Measurements from ENCODE around the gene GTPBP1. TPM values are rescaled to one million over a fixed set of nuclear protein-coding genes. Genes with fewer than 3 reads are reported as not detected.

The GTPBP1 gene
- total RNA-seq, 2 experiments from 2014 or later: 71.8 to 73.9 TPM

DNA sequence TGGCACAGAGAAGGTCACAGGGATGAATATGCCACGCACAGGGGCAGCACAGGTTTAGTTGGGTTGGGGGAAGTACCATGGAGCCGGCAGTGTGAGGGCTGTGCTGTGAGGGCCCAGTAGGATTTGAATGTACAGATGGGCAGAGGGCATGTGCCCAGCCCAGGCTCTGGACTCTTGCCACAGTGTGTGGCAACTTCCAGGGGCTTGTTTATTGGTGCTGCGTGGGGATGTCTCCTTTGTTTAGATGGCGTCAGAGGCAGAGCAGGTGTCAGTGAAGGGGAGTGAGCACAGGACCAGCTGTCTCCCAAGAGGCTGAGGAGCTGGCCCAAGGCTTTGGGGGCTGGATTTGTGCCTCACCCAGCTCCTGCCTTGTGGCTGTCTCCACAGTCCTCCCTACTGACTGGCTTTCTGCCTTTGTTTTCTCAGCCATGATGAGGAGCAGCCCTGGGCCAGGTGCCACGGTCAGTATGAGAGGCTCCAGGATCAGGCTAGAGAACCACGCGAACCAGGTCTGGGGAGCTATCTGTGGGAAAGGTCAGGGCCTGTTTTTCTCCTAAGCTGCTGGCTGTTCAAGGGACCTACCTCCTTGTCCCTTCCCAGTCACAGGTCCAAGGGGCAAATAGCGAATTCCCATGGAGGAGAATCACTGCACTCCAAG is 28.1 kb downstream of the GTPBP1 start:
- Mint-ChIP-seq H3K4me1 (ENCODE audit: low read depth) (peaks cover 47% of the 10 kb centered on the region), H3K27me3 (ENCODE audit: low read depth) (no peaks in the 10 kb centered on the region)
- DNase-seq: no peak

DNA sequence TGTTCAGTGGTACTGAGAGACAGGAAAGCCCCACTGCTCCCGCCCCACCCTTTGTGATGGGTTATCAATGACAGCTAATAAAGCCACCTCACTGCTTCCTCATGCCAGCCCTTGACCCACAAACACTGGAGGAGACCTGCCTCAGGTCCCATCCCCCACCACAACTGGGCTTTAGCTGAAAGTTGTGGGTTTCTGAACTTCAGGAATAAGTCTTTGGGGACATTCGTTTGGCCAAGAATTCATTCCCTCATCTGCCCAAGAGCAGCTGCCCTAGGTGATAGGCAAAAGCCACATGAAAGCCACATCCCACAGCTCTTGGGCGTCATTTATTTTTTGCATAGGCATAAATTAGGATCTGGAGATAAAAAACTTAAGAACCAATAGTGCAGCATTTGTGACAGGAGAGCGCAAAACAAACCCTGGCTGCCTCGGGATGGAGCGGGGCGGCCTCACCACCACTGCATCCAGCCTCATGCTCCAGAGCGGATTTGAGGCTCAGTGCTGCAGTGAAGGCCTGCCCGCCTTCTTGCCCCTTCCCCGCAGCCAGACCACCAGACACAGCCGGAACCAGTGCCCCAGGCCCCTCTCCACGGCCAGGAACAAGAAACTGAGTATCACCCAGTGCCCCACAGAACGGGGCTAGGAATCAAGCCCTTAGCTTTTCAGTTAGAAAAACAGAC is 28.8 kb downstream of the GTPBP1 start:
- ChIA-PET POLR2A (interaction anchor here (1.0 to 16.4 kb wide), 6 partner anchors 9 to 28 kb away, joined by 4 to 307 read pairs (median 18); partner anchors contain the start of genes GTPBP1 and SUN2), CTCF (interaction anchor here (0.6 to 5.4 kb wide), 14 partner anchors 8 to 458 kb away, joined by 3 to 57 read pairs (median 8); partner anchors contain the start of genes GTPBP1 and NPTXR)
- no peaks in the 10 kb centered on the region for H3K9me3 Mint-ChIP-seq (ENCODE audit: insufficient read depth)
- peaks cover 52% of the 10 kb centered on the region for H3K4me1 Mint-ChIP-seq (ENCODE audit: low read depth)
- H3K36me3 Mint-ChIP-seq (ENCODE audit: low read depth): peaks cover 79% of the 10 kb centered on the region
- DNase-seq (no peak), ATAC-seq (no peak)
- H3K4me3 Mint-ChIP-seq: no peak overlapping the region
- peak overlapping the region; percentile 85 for H3K27ac Mint-ChIP-seq
- no peaks in the 10 kb centered on the region for H3K27me3 Mint-ChIP-seq (ENCODE audit: low read depth)

More for the DNA sequence above, 28.1 kb downstream of the GTPBP1 start:
- Mint-ChIP-seq H3K27ac (peak overlapping the region; percentile 85), H3K9me3 (ENCODE audit: insufficient read depth) (no peaks in the 10 kb centered on the region), H3K36me3 (ENCODE audit: low read depth) (peaks cover 77% of the 10 kb centered on the region), H3K4me3 (no peak overlapping the region)
- POLR2A ChIA-PET: interaction anchor here (0.9 to 16.4 kb wide), 7 partner anchors 9 to 35 kb away, joined by 3 to 307 read pairs (median 12); partner anchors contain the start of genes GTPBP1 and SUN2
- CTCF ChIA-PET: interaction anchor here (0.9 to 5.4 kb wide), 15 partner anchors 9 to 120 kb away, joined by 3 to 57 read pairs (median 5); partner anchors contain the start of genes GTPBP1 and NPTXR
- no peak for ATAC-seq

DNA sequence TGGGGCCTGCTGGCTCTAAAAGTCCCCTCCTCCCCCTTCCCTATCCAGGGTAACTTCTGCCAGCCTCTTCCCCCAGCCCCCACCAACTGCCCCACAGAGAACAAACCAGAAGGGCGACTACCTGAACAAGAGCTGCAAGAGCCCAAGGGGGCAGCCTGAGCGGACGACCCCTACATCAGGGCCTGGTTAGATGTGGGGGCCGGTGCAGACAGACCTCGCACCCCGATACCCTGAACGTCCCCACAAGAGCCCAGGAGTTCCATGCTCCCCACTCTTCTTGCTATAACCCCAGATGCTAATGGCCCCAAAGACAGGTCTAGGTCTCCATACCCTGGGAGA is 29.4 kb downstream of the GTPBP1 start:
- ChIA-PET POLR2A (interaction anchor here (1.0 to 16.4 kb wide), 7 partner anchors 8 to 37 kb away, joined by 3 to 307 read pairs (median 12); partner anchors contain the start of genes GTPBP1 and SUN2), CTCF (interaction anchor here (0.6 to 5.4 kb wide), 7 partner anchors 12 to 459 kb away, joined by 3 to 57 read pairs (median 5); no protein-coding TSS in a partner anchor)

DNA sequence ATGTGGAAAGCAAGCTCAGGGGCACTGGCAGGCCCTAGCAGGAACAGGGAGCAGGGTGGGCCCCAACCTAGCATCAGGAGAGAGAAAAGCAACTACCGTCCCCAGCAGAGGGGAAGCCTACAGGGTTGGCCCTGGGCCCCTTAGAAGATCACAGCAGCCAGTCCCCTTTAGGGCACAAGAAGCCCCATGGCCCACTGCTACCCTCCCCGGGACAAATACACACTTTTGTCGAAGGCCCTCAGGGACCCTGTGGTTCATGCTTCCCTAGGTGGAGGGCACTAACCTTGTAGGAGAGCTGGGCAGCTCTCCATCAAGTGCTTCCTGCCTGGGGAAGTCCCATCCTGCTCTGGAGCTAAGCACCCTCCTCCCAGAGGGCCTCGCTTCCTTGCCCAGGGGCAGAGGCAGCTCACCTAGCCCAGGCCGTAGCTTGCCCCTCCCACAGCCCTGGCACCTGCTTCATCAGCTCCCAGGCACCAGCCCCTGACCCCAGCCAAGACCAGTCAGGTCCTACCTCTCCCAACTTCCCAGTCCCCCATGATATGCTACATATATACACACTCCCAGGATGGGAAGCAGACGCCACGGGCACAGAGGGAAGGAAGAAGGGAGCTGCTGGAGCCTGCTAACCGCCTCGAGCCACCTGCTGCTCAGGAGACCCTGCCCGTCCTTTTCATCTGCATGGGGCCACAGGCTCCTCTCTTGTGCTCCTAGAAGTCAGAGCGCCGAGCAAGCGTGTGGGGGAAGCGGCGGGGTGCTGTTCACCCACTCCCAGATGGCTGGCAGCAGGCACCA is 29.9 kb downstream of the GTPBP1 start:
- Mint-ChIP-seq H3K4me1 (ENCODE audit: low read depth) (peaks cover 59% of the 10 kb centered on the region), H3K36me3 (ENCODE audit: low read depth) (peaks cover 80% of the 10 kb centered on the region), H3K27ac (peak overlapping the region; percentile 85), H3K9me3 (ENCODE audit: insufficient read depth) (no peaks in the 10 kb centered on the region), H3K27me3 (ENCODE audit: low read depth) (no peaks in the 10 kb centered on the region), H3K4me3 (no peak overlapping the region)
- CTCF ChIA-PET: interaction anchor here (1.5 to 5.4 kb wide), 4 partner anchors 12 to 30 kb away, joined by 3 to 57 read pairs (median 4); no protein-coding TSS in a partner anchor
- POLR2A ChIA-PET: interaction anchor here (1.0 to 16.4 kb wide), 7 partner anchors 7 to 38 kb away, joined by 3 to 307 read pairs (median 12); partner anchors contain the start of genes GTPBP1 and SUN2
- DNase-seq: no peak
- ATAC-seq: no peak

More for the DNA sequence above, 29.4 kb downstream of the GTPBP1 start:
- no peak for ATAC-seq
- no peak for DNase-seq
- H3K27me3 Mint-ChIP-seq (ENCODE audit: low read depth): no peaks in the 10 kb centered on the region
- no peaks in the 10 kb centered on the region for H3K9me3 Mint-ChIP-seq (ENCODE audit: insufficient read depth)
- peaks cover 57% of the 10 kb centered on the region for H3K4me1 Mint-ChIP-seq (ENCODE audit: low read depth)
- no peak overlapping the region for H3K4me3 Mint-ChIP-seq
- H3K27ac Mint-ChIP-seq: peak overlapping the region; percentile 85
- H3K36me3 Mint-ChIP-seq (ENCODE audit: low read depth): peaks cover 81% of the 10 kb centered on the region

DNA sequence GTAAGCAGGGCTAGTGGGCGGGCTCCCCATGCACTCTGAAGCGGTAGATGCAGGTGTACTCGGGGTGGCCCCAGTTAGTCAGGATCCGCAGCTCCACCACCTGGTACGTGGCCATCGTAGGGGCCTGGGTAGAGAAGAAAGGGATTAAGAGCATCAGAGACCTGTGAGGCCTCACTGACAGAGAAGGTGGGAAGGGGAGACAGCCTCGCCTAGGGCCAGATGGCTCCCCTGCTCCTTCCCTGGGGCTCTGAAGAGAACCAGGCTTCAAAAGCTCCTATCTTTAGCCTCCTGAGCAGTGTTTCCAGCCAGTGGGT is 30.5 kb downstream of the GTPBP1 start:
- peak overlapping the region; percentile 85 for H3K27ac Mint-ChIP-seq
- H3K4me3 Mint-ChIP-seq: no peak overlapping the region
- POLR2A ChIA-PET: interaction anchor here (1.4 to 16.4 kb wide), 5 partner anchors 12 to 38 kb away, joined by 3 to 307 read pairs (median 12); partner anchors contain the start of genes GTPBP1 and SUN2
- peaks cover 81% of the 10 kb centered on the region for H3K36me3 Mint-ChIP-seq (ENCODE audit: low read depth)
- CTCF ChIA-PET: interaction anchor here (5.4 kb wide), 1 partner anchor 13 kb away, joined by 57 read pairs; no protein-coding TSS in a partner anchor
- H3K9me3 Mint-ChIP-seq (ENCODE audit: insufficient read depth): no peaks in the 10 kb centered on the region
- H3K27me3 Mint-ChIP-seq (ENCODE audit: low read depth): no peaks in the 10 kb centered on the region
- H3K4me1 Mint-ChIP-seq (ENCODE audit: low read depth): peaks cover 65% of the 10 kb centered on the region
- DNase-seq (no peak), ATAC-seq (no peak)

DNA sequence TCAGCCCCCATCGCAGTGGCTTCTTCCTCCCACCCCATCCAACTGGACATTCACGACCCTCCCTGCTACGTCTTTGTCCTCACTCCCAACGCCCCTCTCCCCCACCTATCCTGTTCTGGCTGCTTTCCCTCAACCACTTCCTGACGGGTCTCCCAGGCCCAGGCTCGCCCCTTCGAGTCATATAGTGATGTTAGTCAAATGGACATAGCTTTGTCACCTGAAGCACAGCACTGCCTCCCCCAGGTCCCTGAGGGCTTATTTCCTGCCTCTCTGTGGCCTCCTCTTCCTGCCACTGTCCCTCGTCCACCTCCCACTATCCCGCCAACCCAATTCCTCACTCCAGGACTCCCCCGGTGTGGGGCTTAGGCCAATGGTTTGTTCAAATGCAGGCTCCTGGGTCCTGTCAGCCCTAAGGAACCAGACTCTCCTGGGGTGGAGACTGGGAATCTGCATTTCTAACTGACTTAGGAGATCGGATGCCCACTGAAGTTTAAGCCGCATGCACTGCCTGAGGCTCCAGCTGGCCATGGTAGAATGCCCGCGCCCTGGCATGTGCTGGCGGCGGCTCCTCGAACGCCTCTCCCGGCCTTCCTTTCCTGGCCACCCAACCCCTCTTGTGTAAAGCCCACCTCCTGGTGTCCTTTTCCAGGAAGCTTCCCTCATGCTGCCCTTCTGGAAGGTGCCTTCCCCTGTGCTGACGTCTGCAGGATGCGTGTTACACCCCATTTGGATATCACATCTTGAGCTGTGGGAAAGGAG is 31.7 kb downstream of the GTPBP1 start:
- ATAC-seq (no peak), DNase-seq (no peak)
- H3K27ac Mint-ChIP-seq: peak overlapping the region; percentile 85
- CTCF ChIA-PET: interaction anchor here (5.4 kb wide), 1 partner anchor 14 kb away, joined by 57 read pairs; no protein-coding TSS in a partner anchor
- H3K27me3 Mint-ChIP-seq (ENCODE audit: low read depth): no peaks in the 10 kb centered on the region
- H3K9me3 Mint-ChIP-seq (ENCODE audit: insufficient read depth): no peaks in the 10 kb centered on the region
- peaks cover 70% of the 10 kb centered on the region for H3K4me1 Mint-ChIP-seq (ENCODE audit: low read depth)
- POLR2A ChIA-PET: interaction anchor here (16.4 kb wide), 1 partner anchor 15 kb away, joined by 307 read pairs; the partner anchor contains the start of gene SUN2
- H3K4me3 Mint-ChIP-seq: no peak overlapping the region
- peaks cover 90% of the 10 kb centered on the region for H3K36me3 Mint-ChIP-seq (ENCODE audit: low read depth)

DNA sequence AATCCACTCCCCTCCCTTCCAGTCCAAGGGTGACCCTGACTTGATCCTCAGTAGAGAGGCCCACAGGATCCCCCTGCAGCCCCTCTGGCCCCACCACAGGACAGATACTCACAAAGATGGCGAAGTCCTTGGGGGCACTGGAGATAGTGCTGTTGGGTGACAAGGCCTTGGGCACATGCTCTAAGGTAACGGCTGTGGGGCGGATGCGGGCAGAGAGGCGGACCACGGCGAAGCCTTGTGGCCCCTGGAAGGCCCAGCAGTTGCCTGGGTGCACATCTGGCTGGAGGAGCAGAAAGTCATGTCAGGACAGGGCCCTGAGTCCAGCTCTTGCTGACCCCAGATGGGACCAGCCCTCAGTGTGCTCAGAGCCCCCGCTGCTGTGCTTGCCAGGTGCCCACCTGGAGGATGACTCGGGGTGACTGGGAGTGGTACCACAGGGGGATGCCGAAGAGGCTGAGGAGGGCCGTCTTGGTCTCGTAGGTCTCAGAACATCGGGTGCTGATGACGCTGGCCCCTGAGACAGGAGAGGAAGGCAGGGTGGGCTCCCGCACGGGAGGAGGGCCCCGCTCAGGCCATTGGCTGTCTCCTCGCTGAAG is 32.8 kb downstream of the GTPBP1 start:
- CTCF ChIA-PET: no interaction called here
- Mint-ChIP-seq H3K27ac (peak overlapping the region; percentile 55), H3K36me3 (ENCODE audit: low read depth) (peaks cover 93% of the 10 kb centered on the region), H3K4me3 (no peak overlapping the region), H3K27me3 (ENCODE audit: low read depth) (no peaks in the 10 kb centered on the region), H3K4me1 (ENCODE audit: low read depth) (peaks cover 71% of the 10 kb centered on the region), H3K9me3 (ENCODE audit: insufficient read depth) (no peaks in the 10 kb centered on the region)
- ATAC-seq: no peak
- POLR2A ChIA-PET: interaction anchor here (0.9 to 16.4 kb wide), 2 partner anchors 14 to 16 kb away, joined by 3 to 307 read pairs; partner anchors contain the start of gene SUN2
- DNase-seq: no peak

DNA sequence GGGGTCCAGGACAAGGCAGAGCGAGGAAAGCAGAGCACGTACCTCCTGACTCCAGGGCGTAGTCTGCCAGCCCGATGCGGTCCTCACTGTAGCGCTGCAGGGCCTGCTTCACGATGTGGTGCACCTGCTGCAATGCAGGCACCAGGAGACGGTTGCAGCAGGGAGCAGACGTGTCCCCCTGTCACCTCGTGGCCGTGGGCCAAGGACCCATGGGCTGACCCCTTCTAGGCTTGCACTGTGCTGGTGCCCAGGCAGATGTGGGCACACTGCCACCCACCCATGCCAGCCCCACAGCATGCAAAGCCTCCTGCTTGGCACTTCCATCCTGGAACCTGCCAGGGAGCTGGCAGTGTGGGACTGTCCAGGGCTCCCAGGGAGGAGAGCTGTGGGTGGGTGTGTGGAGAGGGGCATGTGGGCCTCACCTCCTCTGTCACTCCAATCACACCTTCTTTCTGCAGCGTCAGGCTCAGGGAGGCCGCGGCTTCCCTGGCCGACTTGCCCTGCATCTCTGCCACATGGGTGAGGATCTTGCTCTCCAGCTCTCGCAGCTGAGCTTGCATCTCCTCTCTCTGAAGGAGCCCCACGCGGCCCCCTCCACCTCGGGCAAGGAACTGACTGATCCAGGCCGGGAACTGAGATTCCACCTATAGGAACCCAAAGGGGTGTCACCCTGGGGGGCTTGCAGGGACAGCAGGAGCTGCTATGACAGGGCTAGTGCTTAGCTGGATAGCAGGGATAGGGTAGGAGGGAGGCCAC is 33.7 kb downstream of the GTPBP1 start:
- H3K9me3 Mint-ChIP-seq (ENCODE audit: insufficient read depth): no peaks in the 10 kb centered on the region
- POLR2A ChIA-PET: interaction anchor here (0.9 to 16.4 kb wide), 2 partner anchors 13 to 17 kb away, joined by 3 to 307 read pairs; partner anchors contain the start of gene SUN2
- H3K4me1 Mint-ChIP-seq (ENCODE audit: low read depth): peaks cover 69% of the 10 kb centered on the region
- peak overlapping the region; percentile 22 for H3K27ac Mint-ChIP-seq
- CTCF ChIA-PET: interaction anchor here (1.5 to 1.6 kb wide), 2 partner anchors 12 to 14 kb away, joined by 4 to 6 read pairs; no protein-coding TSS in a partner anchor
- peaks cover 88% of the 10 kb centered on the region for H3K36me3 Mint-ChIP-seq (ENCODE audit: low read depth)
- H3K4me3 Mint-ChIP-seq: no peak overlapping the region
- H3K27me3 Mint-ChIP-seq (ENCODE audit: low read depth): no peaks in the 10 kb centered on the region
- DNase-seq (no peak), ATAC-seq (no peak)

DNA sequence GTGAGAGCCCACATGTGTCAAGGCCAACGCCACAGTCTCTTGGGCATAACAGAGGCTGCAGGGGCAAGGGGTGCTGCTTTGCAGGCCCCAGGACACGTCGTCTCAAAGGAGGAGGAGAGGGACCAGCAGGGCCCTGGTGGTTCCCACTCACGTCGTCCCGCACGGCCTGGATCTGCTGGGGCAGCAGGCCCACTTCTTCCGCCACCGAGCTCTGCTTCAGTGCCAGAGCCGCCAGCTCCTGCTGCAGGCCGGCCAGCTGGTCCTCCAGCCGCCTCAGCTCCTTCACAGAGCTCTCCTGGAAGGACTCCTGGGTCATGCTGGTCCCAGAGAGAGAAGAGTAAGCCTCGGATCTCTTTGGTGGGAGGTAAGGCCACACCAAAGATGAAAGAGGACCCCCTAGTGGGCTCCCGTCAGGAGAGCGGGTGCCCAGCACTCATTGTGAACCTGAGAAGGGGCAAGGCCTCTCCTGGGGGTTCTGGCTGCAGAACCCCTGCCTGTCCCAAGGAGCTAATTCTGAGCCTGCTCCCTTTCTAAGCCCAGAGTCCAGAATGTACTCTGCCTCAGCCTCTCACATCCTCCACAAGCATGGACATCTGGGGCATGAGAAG is 34.5 kb downstream of the GTPBP1 start:
- H3K27me3 Mint-ChIP-seq (ENCODE audit: low read depth): no peaks in the 10 kb centered on the region
- ChIA-PET POLR2A (interaction anchor here (0.9 to 16.4 kb wide), 3 partner anchors 12 to 22 kb away, joined by 4 to 307 read pairs (median 4); partner anchors contain the start of gene SUN2), CTCF (interaction anchor here (1.5 to 1.6 kb wide), 2 partner anchors 12 to 15 kb away, joined by 4 to 6 read pairs; no protein-coding TSS in a partner anchor)
- H3K36me3 Mint-ChIP-seq (ENCODE audit: low read depth): peaks cover 88% of the 10 kb centered on the region
- no peak for ATAC-seq
- peaks cover 67% of the 10 kb centered on the region for H3K4me1 Mint-ChIP-seq (ENCODE audit: low read depth)
- no peaks in the 10 kb centered on the region for H3K9me3 Mint-ChIP-seq (ENCODE audit: insufficient read depth)
- no peak for DNase-seq
- H3K4me3 Mint-ChIP-seq: no peak overlapping the region
- H3K27ac Mint-ChIP-seq: peak overlapping the region; percentile 22

Measured in activated CD8-positive, alpha-beta T cell treated with anti-CD3 and anti-CD28 coated beads, Interleukin-2, amount 10 ng/mL, durations not matched to agents 7 days and 5 days (primary cell).